Loucy (cell line): Measurements from ENCODE around the gene SALL3.

Experiments used
- CTCF ChIP-seq: fragments of 200-600 bp; sonication (generic); conservative IDR thresholded peaks from 2 replicates; pipeline ENCODE4 v1.5.1; 2014; ENCODE audit warnings: mild to moderate bottlenecking, antibody characterized with exemption, low read length
- EZH2phosphoT487 ChIP-seq: fragments of 200-600 bp; IDR thresholded peaks from 2 replicates; pipeline ENCODE4 v1.6.1; 2018; ENCODE audit warnings: antibody characterized with exemption, mild to moderate bottlenecking, moderate library complexity, borderline replicate concordance

GRCh38 chr18:78936251-78937005 lies 43.2 kb upstream of the SALL3 start:
- no peak for TF ChIP-seq EZH2phosphoT487
- TF ChIP-seq CTCF, result no peak
